Upper lobe of left lung (tissue), 6 donors: ENCODE measurements around the gene MRPS31. TPM values are rescaled to one million over a fixed set of nuclear protein-coding genes. Genes with fewer than 3 reads are reported as not detected.
"Not testable (repeated sequence)": the region's sequence is repeated elsewhere in the genome, so short reads cannot be mapped to it uniquely, and the experiment has no call there.

Source experiments
- ATAC-seq, 2 donors: fragments of 200-7000 bp; cut with Tn5 transposase; one replicate each; pipeline ENCODE4 v1.9.1; 2022; ENCODE audit warnings: mild to moderate bottlenecking in 2 of 2, moderate library complexity in 2 of 2; ENCODE audit not compliant: low FRiP score in 2 of 2
- DNase-seq, 2 donors: peaks; one replicate each; pipeline ENCODE4 v3.0.0-alpha.2; 2019 to 2020
- H3K27ac ChIP-seq, 4 donors: fragments of 200-600 bp; sonication (generic); one replicate each; pipeline ENCODE4 v1.5.1; 2016 to 2019
- H3K27me3 ChIP-seq, 4 donors: fragments of 200-600 bp; sonication (generic); one replicate each; pipeline ENCODE4 v1.5.1; 2017 to 2019
- H3K36me3 ChIP-seq, 4 donors: fragments of 200-600 bp; sonication (generic); one replicate each; pipeline ENCODE4 v1.5.1; 2016 to 2019
- H3K4me1 ChIP-seq, 4 donors: fragments of 200-600 bp; sonication (generic); one replicate each; pipeline ENCODE4 v1.5.1; 2018 to 2019
- H3K4me3 ChIP-seq, 4 donors: fragments of 200-600 bp; sonication (generic); one replicate each; pipeline ENCODE4 v1.5.1; 2017 to 2019; ENCODE audit warnings: mild to moderate bottlenecking in 2 of 4, moderate library complexity in 1 of 4
- H3K9me3 ChIP-seq, 4 donors: fragments of 200-600 bp; sonication (generic); one replicate each; pipeline ENCODE4 v1.5.1; 2018 to 2019
- CTCF ChIP-seq, 6 experiments: fragments of 450-650 bp in 4 of 6; fragments of 200-600 bp in 2 of 6; sonication (generic) in 2 of 6; IDR thresholded peaks; one replicate each; pipeline ENCODE4 v1.5.1; 2016 to 2019; ENCODE audit warnings: antibody characterized with exemption in 6 of 6
- EP300 ChIP-seq, 4 donors: sonication (generic); formaldehyde crosslinking; IDR thresholded peaks; one replicate each; pipeline ENCODE4 v1.5.1; 2017; ENCODE audit warnings: antibody characterized with exemption in 4 of 4, control low read depth in 2 of 4
- POLR2A ChIP-seq, 4 donors: fragments of 450-650 bp; IDR thresholded peaks; one replicate each; pipeline ENCODE4 v1.5.1; 2016 to 2017; ENCODE audit warnings: antibody characterized with exemption in 4 of 4, mild to moderate bottlenecking in 2 of 4
- POLR2AphosphoS5 ChIP-seq, 2 donors: sonication (generic); formaldehyde crosslinking; IDR thresholded peaks; one replicate each; pipeline ENCODE4 v1.5.1; 2017; ENCODE audit warnings: antibody characterized with exemption in 2 of 2
- WGBS, 2 donors: methylation state at CpG; one replicate each; pipeline ENCODE4 v1.1.5; 2017 to 2018; 5-methylcytosine and 5-hydroxymethylcytosine counted together
- total RNA-seq, 6 donors: library from RNA; depleted of rRNA in 4 of 6; stranded (reverse); fragments of >200 nt in 4 of 6; gene quantifications; one replicate each; pipeline versions ENCODE4 v1.1.0 to v1.2.1, GENCODE V29; 2016 to 2021
- donor health status: DM: no; HTN: no; CAD: no; lungs with moderate emphysema.
- donor health status: DM: no; HTN: yes; CAD: no; lungs with severe emphysema.

The MRPS31 gene
- total RNA-seq, 6 donors from 2014 or later = 8.3 to 31.1 (median 14.8) TPM

- H3K9me3 ChIP-seq = no peaks in the 10 kb centered on the region
- H3K27me3 ChIP-seq = no peaks in the 10 kb centered on the region
- H3K27ac ChIP-seq = peak overlapping the region; percentile 78 to 89 (median 82)
- WGBS, 2 donors = 27 to 34% methylated on average over 9 of the region's 9 CpGs
- peaks cover 0 to 8% (median 2%) of the 10 kb centered on the region in 4 donors for H3K36me3 ChIP-seq
- ATAC-seq (no peak), DNase-seq (no peak)
- H3K4me3 ChIP-seq = peak overlapping the region; percentile 36 to 87 (median 81)
- H3K4me1 ChIP-seq = peaks cover 5 to 15% (median 12%) of the 10 kb centered on the region in 4 donors
- no peak for TF ChIP-seq POLR2A (IDR thresholded peaks at IDR 0.05)
- no peak for TF ChIP-seq CTCF (IDR thresholded peaks at IDR 0.05)
- TF ChIP-seq EP300 (IDR thresholded peaks at IDR 0.05) = no peak
- no peak for TF ChIP-seq POLR2AphosphoS5 (IDR thresholded peaks at IDR 0.05)
Observed at GRCh38 chr13:40790154-40790616, 19.2 kb upstream of the MRPS31 start.

GRCh38 chr13:40789275-40790153 lies 18.5 kb upstream of the MRPS31 start, which contains the start of gene SLC25A15:
Gene SLC25A15 (plus strand): TSS chr13:40789611. CDS start chr13:40793227, 3,616 bp downstream.
- 2% methylated on average over 16 to 47 of the region's 101 CpGs for WGBS, 2 donors
- peak; percentile 91 to 97 for ATAC-seq
- TF ChIP-seq EP300 (IDR thresholded peaks at IDR 0.05) (peak in 1 of 4 donors; percentile 32), CTCF (IDR thresholded peaks at IDR 0.05) (peak in 5 of 6 experiments; percentile 32 to 82 (median 70)), POLR2A (IDR thresholded peaks at IDR 0.05) (peak in 2 of 4 donors; percentile 51 to 68), POLR2AphosphoS5 (IDR thresholded peaks at IDR 0.05) (peak; percentile 34 to 59)
- H3K4me1 ChIP-seq = peaks cover 5 to 15% (median 12%) of the 10 kb centered on the region in 4 donors
- peak; percentile 85 to 96 for DNase-seq
- H3K36me3 ChIP-seq = peaks cover 0 to 3% (median 0%) of the 10 kb centered on the region in 4 donors
- no peaks in the 10 kb centered on the region for H3K9me3 ChIP-seq
- no peaks in the 10 kb centered on the region for H3K27me3 ChIP-seq
- peak within 1 kb of the TSS; percentile 78 to 89 (median 82) for H3K27ac ChIP-seq
- peak within 1 kb of the TSS; percentile 36 to 87 (median 81) for H3K4me3 ChIP-seq

GRCh38 chr13:40788540-40789274 lies 17.7 kb upstream of the MRPS31 start:
- WGBS, 2 donors = 59 to 63% methylated on average over 15 to 18 of the region's 18 CpGs
- H3K4me1 ChIP-seq = peaks cover 5 to 15% (median 12%) of the 10 kb centered on the region in 4 donors
- H3K36me3 ChIP-seq, DNase-seq, H3K9me3 ChIP-seq, H3K27me3 ChIP-seq, ATAC-seq: not testable (repeated sequence)
- H3K4me3 ChIP-seq = peak overlapping the region in 3 of 4 donors; percentile 77 to 87 (median 85)
- H3K27ac ChIP-seq = peak overlapping the region; percentile 78 to 89 (median 82)

- 58 to 71% methylated on average over 5 of the region's 5 CpGs for WGBS, 2 donors
- no peaks in the 10 kb centered on the region for H3K9me3 ChIP-seq
- no peaks in the 10 kb centered on the region for H3K27me3 ChIP-seq
- peaks cover 5 to 15% (median 12%) of the 10 kb centered on the region in 4 donors for H3K4me1 ChIP-seq
- H3K36me3 ChIP-seq = no peaks in the 10 kb centered on the region
- DNase-seq (no peak), ATAC-seq (no peak)
- no peak for TF ChIP-seq POLR2A (IDR thresholded peaks at IDR 0.05)
- no peak for TF ChIP-seq POLR2AphosphoS5 (IDR thresholded peaks at IDR 0.05)
- no peak for TF ChIP-seq EP300 (IDR thresholded peaks at IDR 0.05)
- no peak for TF ChIP-seq CTCF (IDR thresholded peaks at IDR 0.05)
- H3K27ac ChIP-seq = no peak overlapping the region
- no peak overlapping the region for H3K4me3 ChIP-seq
Observed at GRCh38 chr13:40787062-40787461, 16.1 kb upstream of the MRPS31 start.

- Histone ChIP-seq H3K9me3 (no peaks in the 10 kb centered on the region), H3K27me3 (no peaks in the 10 kb centered on the region), H3K27ac (no peak overlapping the region), H3K4me1 (peaks cover 5 to 15% (median 12%) of the 10 kb centered on the region in 4 donors), H3K36me3 (no peaks in the 10 kb centered on the region), H3K4me3 (no peak overlapping the region)
- 78 to 96% methylated on average over 4 of the region's 4 CpGs for WGBS, 2 donors
- ATAC-seq (no peak), DNase-seq (no peak)
- no peak for TF ChIP-seq EP300 (IDR thresholded peaks at IDR 0.05)
- TF ChIP-seq POLR2A (IDR thresholded peaks at IDR 0.05) = no peak
Observed at GRCh38 chr13:40786568-40786996, 15.6 kb upstream of the MRPS31 start.
